NCI-H524 (cell line): ENCODE data around the gene ZMIZ1.

ENCODE experiments used
- DNase-seq, 2 experiments: peaks; one replicate each; lab custom pipeline; 2025; lab: John Stamatoyannopoulos, UW

Gene ZMIZ1

GRCh38 chr10:79052291-79053080 is 16.3 kb upstream of the ZMIZ1 start:
- peak; percentile 40 to 50 for DNase-seq

GRCh38 chr10:79053081-79053434 is 15.7 kb upstream of the ZMIZ1 start:
- DNase-seq, result no peak

- DNase-seq, result no peak
These were observed 15.1 kb upstream of the ZMIZ1 start for GRCh38 chr10:79053481-79054202.

GRCh38 chr10:79054203-79055099 is 14.3 kb upstream of the ZMIZ1 start:
- no peak for DNase-seq

GRCh38 chr10:79055100-79055782 is 13.5 kb upstream of the ZMIZ1 start:
- no peak for DNase-seq

GRCh38 chr10:79055892-79056291 is 12.9 kb upstream of the ZMIZ1 start:
- no peak for DNase-seq

- no peak for DNase-seq
These were observed 12.4 kb upstream of the ZMIZ1 start for GRCh38 chr10:79056361-79056735.

- DNase-seq, result no peak
These were observed 11.9 kb upstream of the ZMIZ1 start for GRCh38 chr10:79056736-79057391.

- DNase-seq, result no peak
These were observed 11.1 kb upstream of the ZMIZ1 start for GRCh38 chr10:79057481-79058275.

- no peak for DNase-seq
These were observed 9.6 kb upstream of the ZMIZ1 start for GRCh38 chr10:79058899-79059841.

GRCh38 chr10:79059859-79060379 is 8.8 kb upstream of the ZMIZ1 start:
- DNase-seq, result no peak

GRCh38 chr10:79060641-79061255 is 8.0 kb upstream of the ZMIZ1 start:
- DNase-seq, result no peak

GRCh38 chr10:79061441-79062315 is 7.1 kb upstream of the ZMIZ1 start:
- DNase-seq, result peak in 1 of 2 experiments; percentile 18

GRCh38 chr10:79063071-79063491 is 5.7 kb upstream of the ZMIZ1 start:
- DNase-seq, result no peak

- no peak for DNase-seq
These were observed 4.9 kb upstream of the ZMIZ1 start for GRCh38 chr10:79063661-79064492.

- DNase-seq, result no peak
These were observed 3.6 kb upstream of the ZMIZ1 start for GRCh38 chr10:79065091-79065551.

- no peak for DNase-seq
These were observed 2.9 kb upstream of the ZMIZ1 start for GRCh38 chr10:79065853-79066252.
